ENCODE measurements around the gene TMEM237.

GRCh38 chr2:201673546-201673945 lies 30.2 kb upstream of the TMEM237 start:
- TF ChIP-seq CTCF (IDR thresholded peaks at IDR 0.05) (no peak), POLR2AphosphoS5 (IDR thresholded peaks at IDR 0.05) (no peak), POLR2A (IDR thresholded peaks at IDR 0.05) (no peak), EP300 (IDR thresholded peaks at IDR 0.05) (no peak)

Measured in suprapubic skin (tissue), 4 donors.